Measurements from ENCODE around the gene PAQR7.

Gene PAQR7

GRCh38 chr1:25898223-25899015 is 22.9 kb upstream of the PAQR7 start:
- Histone ChIP-seq H3K9ac (ENCODE audit: low read length) (no peak overlapping the region), H3K27me3 (ENCODE audit: control insufficient read depth, insufficient read depth, low read length) (no peaks in the 10 kb centered on the region), H3K4me1 (ENCODE audit: control insufficient read depth, insufficient read depth, low read length) (peaks cover 15% of the 10 kb centered on the region), H3K9me3 (ENCODE audit: control insufficient read depth, low read length) (no peaks in the 10 kb centered on the region), H3K4me3 (ENCODE audit: low read length) (no peak overlapping the region), H3K36me3 (ENCODE audit: control insufficient read depth, insufficient read depth, low read length) (no peaks in the 10 kb centered on the region)

DNA sequence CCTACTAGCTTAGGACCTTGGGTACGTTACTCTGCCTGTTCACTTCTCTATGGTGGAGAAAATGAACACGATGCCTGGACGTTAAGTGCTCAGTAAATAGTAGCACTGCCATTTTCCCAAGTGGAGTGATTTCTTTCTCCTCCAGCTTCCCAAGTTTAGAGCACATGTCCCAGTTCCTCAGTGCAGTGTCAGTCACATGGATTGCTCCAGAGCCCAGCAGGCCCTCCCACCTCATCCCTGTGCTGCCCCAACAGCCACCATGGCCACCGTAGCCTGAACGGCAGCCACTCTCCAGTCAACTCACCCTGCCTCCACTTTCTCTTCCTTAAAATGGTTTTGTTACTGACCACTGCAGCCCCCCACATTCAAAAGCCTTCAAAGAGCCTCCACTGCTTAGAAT is 22.2 kb upstream of the PAQR7 start:
- H3K9ac ChIP-seq (ENCODE audit: low read length), result no peak overlapping the region
- H3K36me3 ChIP-seq (ENCODE audit: control insufficient read depth, insufficient read depth, low read length), result no peaks in the 10 kb centered on the region
- H3K4me1 ChIP-seq (ENCODE audit: control insufficient read depth, insufficient read depth, low read length), result peaks cover 18% of the 10 kb centered on the region
- no peak overlapping the region for H3K4me3 ChIP-seq (ENCODE audit: low read length)
- H3K27me3 ChIP-seq (ENCODE audit: control insufficient read depth, insufficient read depth, low read length), result no peaks in the 10 kb centered on the region
- H3K9me3 ChIP-seq (ENCODE audit: control insufficient read depth, low read length), result no peaks in the 10 kb centered on the region

DNA sequence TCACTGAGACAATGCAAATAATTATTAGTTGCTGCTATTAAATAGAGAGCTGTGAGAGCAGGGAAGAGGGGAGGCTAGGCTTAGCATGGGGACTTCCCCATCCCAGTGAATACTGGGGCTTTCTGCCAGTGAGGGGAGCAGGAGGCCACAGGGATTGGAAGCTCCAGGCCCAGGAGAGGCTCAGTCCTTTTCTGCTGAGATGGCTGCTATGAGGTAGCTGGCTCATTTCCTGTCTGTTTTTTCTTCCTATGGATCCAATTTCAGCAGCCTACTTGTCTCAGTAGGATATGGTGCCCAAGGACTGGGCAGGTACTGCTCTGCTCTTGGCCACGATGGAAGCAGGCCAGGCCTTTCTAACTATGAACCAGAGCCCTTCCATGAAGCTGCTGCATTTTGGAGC is 20.8 kb upstream of the PAQR7 start:
- no peak overlapping the region for H3K4me3 ChIP-seq (ENCODE audit: low read length)
- no peaks in the 10 kb centered on the region for H3K9me3 ChIP-seq (ENCODE audit: control insufficient read depth, low read length)
- no peak overlapping the region for H3K9ac ChIP-seq (ENCODE audit: low read length)
- peaks cover 23% of the 10 kb centered on the region for H3K4me1 ChIP-seq (ENCODE audit: control insufficient read depth, insufficient read depth, low read length)
- H3K27me3 ChIP-seq (ENCODE audit: control insufficient read depth, insufficient read depth, low read length), result no peaks in the 10 kb centered on the region
- H3K36me3 ChIP-seq (ENCODE audit: control insufficient read depth, insufficient read depth, low read length), result no peaks in the 10 kb centered on the region

DNA sequence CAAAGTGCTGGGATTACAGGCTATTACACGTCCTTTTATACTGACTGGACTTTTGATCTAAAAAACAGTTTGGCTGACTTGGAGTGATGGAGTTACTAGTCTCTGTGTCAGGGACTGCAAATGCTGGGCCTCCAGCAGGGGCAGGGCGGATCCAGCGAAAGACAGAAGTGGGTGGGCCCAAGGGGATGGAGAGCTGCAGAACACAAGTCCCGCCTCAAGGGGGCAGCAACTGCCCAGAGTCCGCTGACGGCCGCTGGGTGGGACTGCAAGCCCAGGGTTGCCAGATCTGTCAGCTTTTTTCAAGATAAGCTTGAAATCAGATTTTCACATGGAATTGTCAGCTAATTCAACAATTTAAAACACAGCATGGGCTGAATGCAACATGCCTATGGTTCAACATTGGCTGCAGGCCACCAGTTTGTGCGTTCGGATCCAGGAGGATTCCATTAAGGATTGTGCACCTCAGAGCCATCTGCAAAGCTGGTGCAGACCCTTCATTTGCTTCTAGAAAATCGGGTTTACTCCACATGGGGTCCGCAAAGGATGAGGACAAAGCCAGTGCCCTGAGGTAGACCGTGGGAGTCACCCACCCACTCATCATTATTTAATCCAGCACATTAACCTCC is 20.0 kb upstream of the PAQR7 start:
- Histone ChIP-seq H3K4me1 (ENCODE audit: control insufficient read depth, insufficient read depth, low read length) (peaks cover 31% of the 10 kb centered on the region), H3K27me3 (ENCODE audit: control insufficient read depth, insufficient read depth, low read length) (no peaks in the 10 kb centered on the region), H3K9me3 (ENCODE audit: control insufficient read depth, low read length) (no peaks in the 10 kb centered on the region), H3K4me3 (ENCODE audit: low read length) (no peak overlapping the region), H3K36me3 (ENCODE audit: control insufficient read depth, insufficient read depth, low read length) (no peaks in the 10 kb centered on the region), H3K9ac (ENCODE audit: low read length) (peak overlapping the region; percentile 22)

- peaks cover 44% of the 10 kb centered on the region for H3K4me1 ChIP-seq (ENCODE audit: control insufficient read depth, insufficient read depth, low read length)
- H3K36me3 ChIP-seq (ENCODE audit: control insufficient read depth, insufficient read depth, low read length), result no peaks in the 10 kb centered on the region
- peak overlapping the region; percentile 12 for H3K9ac ChIP-seq (ENCODE audit: low read length)
- no peaks in the 10 kb centered on the region for H3K27me3 ChIP-seq (ENCODE audit: control insufficient read depth, insufficient read depth, low read length)
- no peak overlapping the region for H3K4me3 ChIP-seq (ENCODE audit: low read length)
- no peaks in the 10 kb centered on the region for H3K9me3 ChIP-seq (ENCODE audit: control insufficient read depth, low read length)
These were observed 17.6 kb upstream of the PAQR7 start for GRCh38 chr1:25893116-25893515.

GRCh38 chr1:25891606-25892005 is 16.1 kb upstream of the PAQR7 start:
- Histone ChIP-seq H3K9me3 (ENCODE audit: control insufficient read depth, low read length) (no peaks in the 10 kb centered on the region), H3K4me3 (ENCODE audit: low read length) (no peak overlapping the region), H3K4me1 (ENCODE audit: control insufficient read depth, insufficient read depth, low read length) (peaks cover 44% of the 10 kb centered on the region), H3K9ac (ENCODE audit: low read length) (no peak overlapping the region), H3K36me3 (ENCODE audit: control insufficient read depth, insufficient read depth, low read length) (no peaks in the 10 kb centered on the region), H3K27me3 (ENCODE audit: control insufficient read depth, insufficient read depth, low read length) (no peaks in the 10 kb centered on the region)

DNA sequence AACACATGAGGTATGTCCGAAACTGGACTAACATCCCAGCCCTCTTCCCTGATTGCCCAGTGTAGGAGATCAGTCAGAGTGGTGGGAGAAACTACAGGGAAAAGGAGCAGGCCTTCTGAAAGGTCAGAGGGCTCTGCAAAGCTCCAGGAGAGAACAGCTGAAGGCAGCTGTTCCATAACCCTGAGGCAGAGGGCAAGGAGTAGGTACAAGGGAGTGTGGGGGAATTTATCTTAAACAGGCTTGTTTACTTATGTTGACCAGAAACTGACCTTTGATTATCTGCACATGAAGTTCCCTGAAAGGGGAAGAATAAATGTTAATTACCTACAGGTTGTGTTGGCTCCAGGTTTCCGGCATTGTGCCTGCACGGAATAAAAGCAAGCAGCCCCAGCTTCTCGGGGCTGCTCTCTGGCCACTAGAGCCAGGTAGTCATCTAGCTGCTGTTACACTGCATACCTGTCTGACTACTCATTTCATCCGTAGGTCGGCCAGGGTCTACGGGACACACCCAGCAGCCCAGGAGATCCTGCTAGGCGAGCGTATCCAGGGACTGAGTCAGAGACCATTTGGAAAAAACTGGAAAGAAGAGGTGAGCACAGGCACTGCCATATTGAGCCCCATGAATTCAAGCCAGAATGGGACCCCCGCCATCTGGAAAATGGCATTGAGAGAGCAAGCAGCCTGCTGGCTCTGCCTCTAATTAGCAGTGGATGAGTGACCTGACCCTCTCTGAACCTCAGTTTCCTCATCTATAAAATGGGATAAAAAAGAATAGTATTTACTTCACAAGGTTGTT is 14.9 kb upstream of the PAQR7 start:
- no peaks in the 10 kb centered on the region for H3K9me3 ChIP-seq (ENCODE audit: control insufficient read depth, low read length)
- H3K4me1 ChIP-seq (ENCODE audit: control insufficient read depth, insufficient read depth, low read length), result peaks cover 38% of the 10 kb centered on the region
- H3K9ac ChIP-seq (ENCODE audit: low read length), result peak overlapping the region; percentile 26
- H3K4me3 ChIP-seq (ENCODE audit: low read length), result no peak overlapping the region
- H3K36me3 ChIP-seq (ENCODE audit: control insufficient read depth, insufficient read depth, low read length), result no peaks in the 10 kb centered on the region
- no peaks in the 10 kb centered on the region for H3K27me3 ChIP-seq (ENCODE audit: control insufficient read depth, insufficient read depth, low read length)

DNA sequence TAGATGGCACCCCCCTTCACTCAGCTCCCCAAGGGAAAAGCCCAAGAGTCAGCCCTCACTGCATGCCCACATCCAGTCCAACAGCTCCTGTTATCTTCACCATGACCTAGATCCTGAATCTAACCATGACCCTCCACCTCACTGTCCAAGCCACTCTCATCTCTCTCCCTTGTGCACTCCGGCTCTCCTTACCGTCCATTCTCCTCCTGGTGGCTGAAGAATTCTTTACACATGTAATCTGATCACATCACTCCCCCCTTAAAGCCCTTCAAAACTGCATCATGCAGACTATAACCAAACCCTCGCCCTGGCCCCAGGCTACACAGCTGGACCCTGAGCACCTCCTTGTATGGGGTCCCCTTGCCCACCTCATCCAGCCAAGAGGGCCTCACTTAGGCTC is 14.0 kb upstream of the PAQR7 start:
- Histone ChIP-seq H3K27me3 (ENCODE audit: control insufficient read depth, insufficient read depth, low read length) (no peaks in the 10 kb centered on the region), H3K4me3 (ENCODE audit: low read length) (no peak overlapping the region), H3K4me1 (ENCODE audit: control insufficient read depth, insufficient read depth, low read length) (peaks cover 31% of the 10 kb centered on the region), H3K9ac (ENCODE audit: low read length) (peak overlapping the region; percentile 26), H3K9me3 (ENCODE audit: control insufficient read depth, low read length) (no peaks in the 10 kb centered on the region), H3K36me3 (ENCODE audit: control insufficient read depth, insufficient read depth, low read length) (no peaks in the 10 kb centered on the region)

GRCh38 chr1:25888426-25888987 is 13.0 kb upstream of the PAQR7 start:
- Histone ChIP-seq H3K4me1 (ENCODE audit: control insufficient read depth, insufficient read depth, low read length) (peaks cover 31% of the 10 kb centered on the region), H3K36me3 (ENCODE audit: control insufficient read depth, insufficient read depth, low read length) (no peaks in the 10 kb centered on the region), H3K27me3 (ENCODE audit: control insufficient read depth, insufficient read depth, low read length) (no peaks in the 10 kb centered on the region), H3K4me3 (ENCODE audit: low read length) (no peak overlapping the region), H3K9me3 (ENCODE audit: control insufficient read depth, low read length) (no peaks in the 10 kb centered on the region), H3K9ac (ENCODE audit: low read length) (no peak overlapping the region)

DNA sequence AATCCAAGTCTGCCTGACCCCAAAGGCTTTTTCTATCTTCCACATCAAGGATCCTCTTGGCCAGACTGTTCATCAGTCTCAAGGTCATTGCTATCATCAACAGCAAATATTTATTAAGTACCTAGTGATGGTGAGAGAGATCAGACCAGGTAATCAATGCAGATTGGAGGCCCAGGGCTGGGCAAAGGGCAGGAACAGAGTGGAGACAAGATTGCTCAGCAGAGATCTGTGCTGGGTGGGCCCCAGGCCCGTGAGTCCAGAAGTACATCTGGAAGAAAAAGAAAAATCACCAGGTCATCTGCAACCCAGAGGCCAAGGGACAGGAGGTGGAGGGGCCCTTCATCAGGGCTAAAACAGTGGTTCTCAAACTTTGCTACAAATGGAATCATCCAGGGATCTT is 10.1 kb upstream of the PAQR7 start:
- H3K9ac ChIP-seq (ENCODE audit: low read length), result no peak overlapping the region
- peaks cover 14% of the 10 kb centered on the region for H3K4me1 ChIP-seq (ENCODE audit: control insufficient read depth, insufficient read depth, low read length)
- H3K36me3 ChIP-seq (ENCODE audit: control insufficient read depth, insufficient read depth, low read length), result no peaks in the 10 kb centered on the region

DNA sequence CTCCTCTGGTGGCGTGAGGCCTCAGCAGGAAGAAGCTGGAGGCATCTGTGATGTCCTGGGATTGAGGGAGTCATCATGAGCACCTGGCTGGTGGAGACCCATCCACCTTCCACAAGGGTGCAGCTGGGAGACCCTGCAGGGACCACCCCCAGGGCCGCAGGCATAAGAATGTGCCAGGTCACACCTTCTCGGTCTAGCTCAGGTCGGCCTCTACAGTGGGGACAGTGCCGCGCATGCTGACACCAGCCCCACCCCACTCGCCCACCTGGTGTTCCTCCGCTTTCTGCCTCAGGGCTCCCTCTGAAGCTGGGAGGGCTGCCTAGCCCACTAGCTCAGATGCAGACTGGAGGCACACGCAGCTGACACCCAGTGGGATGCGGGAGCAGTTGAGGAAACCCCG is 5.8 kb upstream of the PAQR7 start:
- no peaks in the 10 kb centered on the region for H3K9me3 ChIP-seq (ENCODE audit: control insufficient read depth, low read length)
- peaks cover 10% of the 10 kb centered on the region for H3K4me1 ChIP-seq (ENCODE audit: control insufficient read depth, insufficient read depth, low read length)
- H3K4me3 ChIP-seq (ENCODE audit: low read length), result no peak overlapping the region
- no peaks in the 10 kb centered on the region for H3K36me3 ChIP-seq (ENCODE audit: control insufficient read depth, insufficient read depth, low read length)
- H3K27me3 ChIP-seq (ENCODE audit: control insufficient read depth, insufficient read depth, low read length), result no peaks in the 10 kb centered on the region
- no peak overlapping the region for H3K9ac ChIP-seq (ENCODE audit: low read length)

More for the DNA sequence above, 10.1 kb upstream of the PAQR7 start:
- no peaks in the 10 kb centered on the region for H3K9me3 ChIP-seq (ENCODE audit: control insufficient read depth, low read length)
- no peak overlapping the region for H3K4me3 ChIP-seq (ENCODE audit: low read length)
- no peaks in the 10 kb centered on the region for H3K27me3 ChIP-seq (ENCODE audit: control insufficient read depth, insufficient read depth, low read length)

- H3K4me3 ChIP-seq (ENCODE audit: low read length), result no peak overlapping the region
- no peaks in the 10 kb centered on the region for H3K27me3 ChIP-seq (ENCODE audit: control insufficient read depth, insufficient read depth, low read length)
- H3K9ac ChIP-seq (ENCODE audit: low read length), result no peak overlapping the region
- no peaks in the 10 kb centered on the region for H3K9me3 ChIP-seq (ENCODE audit: control insufficient read depth, low read length)
- no peaks in the 10 kb centered on the region for H3K36me3 ChIP-seq (ENCODE audit: control insufficient read depth, insufficient read depth, low read length)
- peaks cover 16% of the 10 kb centered on the region for H3K4me1 ChIP-seq (ENCODE audit: control insufficient read depth, insufficient read depth, low read length)
These were observed 5.0 kb upstream of the PAQR7 start for GRCh38 chr1:25880518-25880917.

Measured in mucosa of stomach (tissue), 1 donor.